ENCODE results near the gene IKZF5.

Gene IKZF5

GRCh38 chr10:123008355-123009104, at the start of gene IKZF5, which contains the start of gene ACADSB:
TSS of gene IKZF5 (minus strand) at chr10:123008795. CDS start at chr10:122998625, 10,170 bp downstream.
TSS of gene ACADSB (plus strand) at chr10:123009006. CDS start at chr10:123009030, 24 bp downstream.
- FAIRE-seq = no peak
- no peak for TF ChIP-seq CTCF (IDR thresholded peaks at IDR 0.05; ENCODE audit: insufficient read depth, missing control alignments)
- DNase-seq (ENCODE audit: insufficient read length, low spot score) = peak; percentile 73

GRCh38 chr10:123057968-123058367, 49.4 kb upstream of the IKZF5 start:
- FAIRE-seq = no peak
- DNase-seq (ENCODE audit: insufficient read length, low spot score) = no peak
- TF ChIP-seq CTCF (IDR thresholded peaks at IDR 0.05; ENCODE audit: insufficient read depth, missing control alignments) = no peak

- FAIRE-seq = no peak
- DNase-seq (ENCODE audit: insufficient read length, low spot score) = no peak
- TF ChIP-seq CTCF (IDR thresholded peaks at IDR 0.05; ENCODE audit: insufficient read depth, missing control alignments) = no peak
These were observed 37.6 kb upstream of the IKZF5 start for GRCh38 chr10:123045961-123046731.

GRCh38 chr10:123044391-123044790, 35.8 kb upstream of the IKZF5 start:
- no peak for FAIRE-seq
- DNase-seq (ENCODE audit: insufficient read length, low spot score) = no peak
- TF ChIP-seq CTCF (IDR thresholded peaks at IDR 0.05; ENCODE audit: insufficient read depth, missing control alignments) = peak; percentile 19

GRCh38 chr10:123043409-123043925, 34.9 kb upstream of the IKZF5 start:
- DNase-seq (ENCODE audit: insufficient read length, low spot score) (no peak), FAIRE-seq (no peak)
- TF ChIP-seq CTCF (IDR thresholded peaks at IDR 0.05; ENCODE audit: insufficient read depth, missing control alignments) = peak; percentile 75

- no peak for DNase-seq (ENCODE audit: insufficient read length, low spot score)
- no peak for FAIRE-seq
- TF ChIP-seq CTCF (IDR thresholded peaks at IDR 0.05; ENCODE audit: insufficient read depth, missing control alignments) = no peak
These were observed 34.3 kb upstream of the IKZF5 start for GRCh38 chr10:123042708-123043408.

All from D721Med (cell line).